Kidney (tissue), 14 donors: ENCODE measurements around the gene TMEM222. TPM values are rescaled to one million over a fixed set of nuclear protein-coding genes. Genes with fewer than 3 reads are reported as not detected.

Experiments used
- DNase-seq, 5 donors: peaks; one replicate each; pipeline ENCODE4 v3.0.0-alpha.2; 2013 to 2020
- FAIRE-seq: peaks from 2 replicates; lab custom pipeline; 2012; peaks lifted over from hg19 to GRCh38; lab: Jason Lieb, UNC
- H3K27ac ChIP-seq, 2 donors: one replicate each; pipeline ENCODE4 v1.7.0; 2013; ENCODE audit warnings: low read depth in 2 of 2, low read length in 2 of 2, inconsistent platforms in 1 of 2
- H3K27me3 ChIP-seq: one replicate; pipeline ENCODE4 v1.7.1; 2013; ENCODE audit warnings: low read length, inconsistent platforms; ENCODE audit not compliant: control insufficient read depth, insufficient read depth
- H3K36me3 ChIP-seq, 3 donors: one replicate each; pipeline versions ENCODE4 v1.7.0 to v1.7.1; 2013; ENCODE audit warnings: low read length in 3 of 3, control low read depth in 1 of 3, inconsistent platforms in 1 of 3; ENCODE audit not compliant: insufficient read depth in 3 of 3, control insufficient read depth in 2 of 3
- H3K4me1 ChIP-seq, 3 donors: one replicate each; pipeline versions ENCODE4 v1.7.0 to v1.7.1; 2013; ENCODE audit warnings: low read length in 3 of 3, inconsistent platforms in 1 of 3, low read depth in 1 of 3; ENCODE audit not compliant: control insufficient read depth in 2 of 3, insufficient read depth in 2 of 3
- H3K4me3 ChIP-seq, 3 donors: one replicate each; pipeline versions ENCODE4 v1.7.0 to v1.8.1; 2013; ENCODE audit warnings: low read length in 3 of 3, control low read depth in 1 of 3, inconsistent platforms in 1 of 3
- H3K9ac ChIP-seq, 3 donors: one replicate each; pipeline versions ENCODE4 v1.7.0 to v1.7.1; 2013; ENCODE audit warnings: low read length in 3 of 3, control low read depth in 1 of 3, inconsistent platforms in 1 of 3
- H3K9me3 ChIP-seq, 3 donors: one replicate each; pipeline versions ENCODE4 v1.7.0 to v1.7.1; 2013; ENCODE audit warnings: low read length in 3 of 3, control low read depth in 1 of 3, inconsistent platforms in 1 of 3; ENCODE audit not compliant: control insufficient read depth in 2 of 3, insufficient read depth in 1 of 3
- intact Hi-C: fragments of 100-400 bp; cut with DNase I; formaldehyde crosslinking; loops from one replicate; pipeline ENCODE4 v1.11.1; 2022
- polyA plus RNA-seq: library from polyadenylated mRNA; stranded (reverse); fragments of 350-450 nt; fragmentation: Illumina TruSeq; extraction: RNeasy Lipid Tissue Mini Kit (QIAGEN cat#74804); gene quantifications from one replicate; pipeline ENCODE4 v1.2.3, GENCODE V29; 2014; ENCODE audit warnings: low read depth, low replicate concordance; ENCODE audit not compliant: insufficient read depth
- total RNA-seq: library from RNA; stranded (reverse); fragmentation: NEBNext Ultra II Directional; extraction: Animal tissue kit (Norgen Biotek cat#: 25700); gene quantifications from one replicate; pipeline ENCODE4 v1.2.1, GENCODE V29; 2021
- TF ChIP-seq, protein P1 (sequence below): IDR thresholded peaks from 3 replicates; pipeline ENCODE4 v1.5.1; 2012; ENCODE audit warnings: mild to moderate bottlenecking, moderate library complexity, borderline replicate concordance; ENCODE audit not compliant: insufficient read depth; ENCODE audit errors: extremely low read depth
- donor health status: control.
- donor health status: control.
- donor health status: control.
- donor health status: control.
- donor health status: control.
- donor health status: DM: yes; HTN: yes; CAD: no.
- donor health status: Normal renal cell carcinoma (clear cell type).

The TMEM222 gene
- total and polyA plus RNA-seq, 2 donors from 2014 or later: 42.9 to 58.2 TPM

DNA sequence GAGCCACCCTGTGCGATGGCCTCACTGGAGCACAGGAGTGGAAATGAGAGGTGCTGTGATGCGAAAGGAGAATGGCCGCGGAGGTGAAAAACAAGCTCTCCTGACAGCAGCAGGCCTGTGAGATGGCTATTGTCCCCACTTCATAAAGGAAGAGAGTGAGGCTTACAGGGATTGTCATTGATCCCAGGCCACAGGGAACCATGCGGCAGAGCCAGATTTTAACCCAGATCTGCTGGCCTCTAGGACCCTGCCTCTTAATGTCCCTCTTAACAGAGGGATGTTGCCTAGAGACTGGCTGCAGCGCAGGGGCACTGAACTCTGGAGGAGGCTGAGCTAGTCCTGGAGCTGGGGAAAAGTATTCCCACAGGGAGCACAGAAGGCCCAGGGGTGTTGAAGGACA is 16.8 kb downstream of the TMEM222 start:
- Histone ChIP-seq H3K4me1 (peaks cover 0 to 2% (median 0%) of the 10 kb centered on the region in 3 donors), H3K27me3 (no peaks in the 10 kb centered on the region), H3K36me3 (peaks cover 2 to 17% (median 15%) of the 10 kb centered on the region in 3 donors), H3K9ac (no peak overlapping the region), H3K27ac (no peak overlapping the region), H3K9me3 (no peaks in the 10 kb centered on the region), H3K4me3 (no peak overlapping the region)
- intact Hi-C loops: no loop called here
- FAIRE-seq: no peak
- TF ChIP-seq, protein P1, sequence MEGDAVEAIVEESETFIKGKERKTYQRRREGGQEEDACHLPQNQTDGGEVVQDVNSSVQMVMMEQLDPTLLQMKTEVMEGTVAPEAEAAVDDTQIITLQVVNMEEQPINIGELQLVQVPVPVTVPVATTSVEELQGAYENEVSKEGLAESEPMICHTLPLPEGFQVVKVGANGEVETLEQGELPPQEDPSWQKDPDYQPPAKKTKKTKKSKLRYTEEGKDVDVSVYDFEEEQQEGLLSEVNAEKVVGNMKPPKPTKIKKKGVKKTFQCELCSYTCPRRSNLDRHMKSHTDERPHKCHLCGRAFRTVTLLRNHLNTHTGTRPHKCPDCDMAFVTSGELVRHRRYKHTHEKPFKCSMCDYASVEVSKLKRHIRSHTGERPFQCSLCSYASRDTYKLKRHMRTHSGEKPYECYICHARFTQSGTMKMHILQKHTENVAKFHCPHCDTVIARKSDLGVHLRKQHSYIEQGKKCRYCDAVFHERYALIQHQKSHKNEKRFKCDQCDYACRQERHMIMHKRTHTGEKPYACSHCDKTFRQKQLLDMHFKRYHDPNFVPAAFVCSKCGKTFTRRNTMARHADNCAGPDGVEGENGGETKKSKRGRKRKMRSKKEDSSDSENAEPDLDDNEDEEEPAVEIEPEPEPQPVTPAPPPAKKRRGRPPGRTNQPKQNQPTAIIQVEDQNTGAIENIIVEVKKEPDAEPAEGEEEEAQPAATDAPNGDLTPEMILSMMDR: no peak
- no peak for DNase-seq

DNA sequence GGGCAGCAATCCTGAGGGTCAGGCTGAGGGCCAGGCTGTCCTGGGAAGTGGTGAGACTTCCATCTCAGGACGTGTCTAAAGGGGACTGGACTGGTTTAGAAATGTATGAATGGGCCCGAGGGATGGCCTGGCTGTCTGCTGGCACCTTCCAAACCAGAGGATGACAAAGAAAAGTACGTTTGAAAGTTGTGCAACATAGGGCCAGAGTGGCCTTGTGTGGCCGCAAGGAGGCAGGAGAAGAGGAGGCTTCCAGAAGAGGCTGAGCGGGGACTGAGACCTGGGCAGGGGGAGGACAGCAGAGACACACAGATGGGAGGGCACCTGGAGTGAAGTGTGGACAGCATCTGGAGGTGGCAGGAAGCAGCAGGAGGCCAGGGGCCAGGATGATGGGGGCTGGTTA is 17.2 kb downstream of the TMEM222 start:
- Histone ChIP-seq H3K36me3 (peaks cover 0 to 13% (median 11%) of the 10 kb centered on the region in 3 donors), H3K9me3 (no peaks in the 10 kb centered on the region), H3K9ac (no peak overlapping the region), H3K27ac (no peak overlapping the region), H3K4me1 (peaks cover 0 to 2% (median 0%) of the 10 kb centered on the region in 3 donors), H3K4me3 (no peak overlapping the region), H3K27me3 (no peaks in the 10 kb centered on the region)
- peak in 1 of 5 donors; percentile 49 for DNase-seq
- FAIRE-seq: no peak
- TF ChIP-seq, protein P1: no peak
- intact Hi-C loops: no loop called here

DNA sequence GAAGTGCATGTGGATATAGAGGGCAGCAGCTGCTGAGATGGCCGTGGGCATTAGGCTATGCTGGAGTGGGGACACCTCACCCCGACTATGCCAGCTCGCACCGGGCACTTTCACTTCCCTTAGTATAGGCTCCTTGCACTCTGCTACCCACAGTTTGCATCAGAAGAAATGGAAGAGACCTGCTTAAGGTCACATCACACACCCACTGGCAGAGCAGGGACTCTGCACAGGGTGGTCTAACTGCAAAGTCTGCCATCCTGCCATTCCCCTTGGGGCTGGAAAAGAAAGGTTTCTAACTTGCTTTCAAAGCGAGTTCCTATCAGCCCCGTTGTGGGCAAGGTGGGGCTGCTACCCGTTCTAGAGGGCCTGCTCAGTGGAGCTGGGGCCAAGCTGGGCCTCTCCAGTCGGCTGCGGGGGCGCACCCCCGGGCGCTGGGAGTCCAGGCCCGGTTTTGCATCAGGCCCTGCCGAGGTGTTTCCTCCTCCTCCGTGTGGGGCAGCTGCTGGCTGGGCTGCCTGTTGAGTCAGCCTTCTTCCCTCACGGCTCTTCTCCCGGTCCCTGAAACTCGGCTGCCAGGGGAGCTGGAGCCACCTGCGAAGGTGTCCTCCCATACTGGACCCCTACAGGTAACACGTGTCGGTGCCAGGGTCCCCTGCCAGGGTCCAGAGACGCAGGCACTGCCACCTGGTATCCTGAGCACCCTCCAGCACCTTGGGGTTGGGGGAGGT is 19.7 kb downstream of the TMEM222 start, which contains the start of gene SYTL1:
SYTL1 (plus strand) TSS at position 498 of the 728 bp plus-strand sequence. CDS start 3,313 bp downstream, outside the sequence.
- no peaks in the 10 kb centered on the region for H3K9me3 ChIP-seq
- no peak within 1 kb of the TSS for H3K27ac ChIP-seq
- peak within 1 kb of the TSS in 1 of 3 donors; percentile 56 for H3K9ac ChIP-seq
- FAIRE-seq: no peak
- peak within 1 kb of the TSS in 2 of 3 donors; percentile 34 to 40 for H3K4me3 ChIP-seq
- H3K4me1 ChIP-seq: peaks cover 0 to 2% (median 0%) of the 10 kb centered on the region in 3 donors
- DNase-seq: peak; percentile 69 to 85 (median 78)
- intact Hi-C loops: no loop called here
- H3K27me3 ChIP-seq: no peaks in the 10 kb centered on the region
- TF ChIP-seq, protein P1: peak; percentile 0
- peaks cover 0 to 2% (median 0%) of the 10 kb centered on the region in 3 donors for H3K36me3 ChIP-seq
